ENCODE measurements around the gene GRIN2A. TPM values are rescaled to one million over a fixed set of nuclear protein-coding genes. Genes with fewer than 3 reads are reported as not detected.

The GRIN2A gene
- total and polyA plus RNA-seq, 2 of the 8 experiments (the other 6 are each of a cell fraction or from before 2014, with no cell fraction given): 0.18 to 1.8 TPM

DNA sequence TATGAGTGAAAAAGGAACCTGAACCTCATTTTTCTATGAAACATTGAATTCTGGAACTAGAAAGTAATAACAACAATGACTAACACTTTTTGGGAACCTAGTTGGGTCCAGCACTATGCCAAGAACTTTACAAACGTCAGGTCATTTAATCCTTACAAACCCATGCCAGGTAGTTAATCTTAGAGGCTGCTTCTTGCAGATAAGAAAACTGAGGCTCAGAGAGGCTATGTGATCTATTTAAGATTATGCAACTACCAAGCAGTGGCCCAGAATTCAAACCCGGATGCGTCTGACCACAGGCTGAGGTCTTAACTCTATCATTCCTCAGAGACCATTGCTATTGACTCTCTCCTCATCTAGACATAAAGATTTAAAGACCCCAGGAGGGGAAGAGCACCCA is 358.7 kb downstream of the GRIN2A start (continued):
- no peak for TF ChIP-seq JUN (IDR thresholded peaks at IDR 0.05; ENCODE audit: low read depth, low read length)
- TF ChIP-seq CHD7 (IDR thresholded peaks at IDR 0.05; ENCODE audit: insufficient replicate concordance, low read length): no peak
- no peak for TF ChIP-seq CEBPB (IDR thresholded peaks at IDR 0.05; ENCODE audit: low read depth, low read length)
- no peak for TF ChIP-seq SUZ12 (IDR thresholded peaks at IDR 0.05; ENCODE audit: low read length)
- TF ChIP-seq ATF3 (IDR thresholded peaks at IDR 0.05; ENCODE audit: insufficient read depth, low read depth, low read length): no peak
- no peak for TF ChIP-seq POLR2AphosphoS5 (IDR thresholded peaks at IDR 0.05; ENCODE audit: low read depth, low read length)
- no peak for TF ChIP-seq EGR1 (IDR thresholded peaks at IDR 0.05; ENCODE audit: borderline replicate concordance, low read depth, low read length)
